GM18502 (cell line): ENCODE data around the gene CACNG4.

Experiments
- ATAC-seq: cut with Tn5 transposase; IDR thresholded peaks from one replicate; pipeline ENCODE4 v1.9.1; 2021; ENCODE audit warnings: mild to moderate bottlenecking; ENCODE audit not compliant: unreplicated experiment, poor library complexity

The CACNG4 gene

DNA sequence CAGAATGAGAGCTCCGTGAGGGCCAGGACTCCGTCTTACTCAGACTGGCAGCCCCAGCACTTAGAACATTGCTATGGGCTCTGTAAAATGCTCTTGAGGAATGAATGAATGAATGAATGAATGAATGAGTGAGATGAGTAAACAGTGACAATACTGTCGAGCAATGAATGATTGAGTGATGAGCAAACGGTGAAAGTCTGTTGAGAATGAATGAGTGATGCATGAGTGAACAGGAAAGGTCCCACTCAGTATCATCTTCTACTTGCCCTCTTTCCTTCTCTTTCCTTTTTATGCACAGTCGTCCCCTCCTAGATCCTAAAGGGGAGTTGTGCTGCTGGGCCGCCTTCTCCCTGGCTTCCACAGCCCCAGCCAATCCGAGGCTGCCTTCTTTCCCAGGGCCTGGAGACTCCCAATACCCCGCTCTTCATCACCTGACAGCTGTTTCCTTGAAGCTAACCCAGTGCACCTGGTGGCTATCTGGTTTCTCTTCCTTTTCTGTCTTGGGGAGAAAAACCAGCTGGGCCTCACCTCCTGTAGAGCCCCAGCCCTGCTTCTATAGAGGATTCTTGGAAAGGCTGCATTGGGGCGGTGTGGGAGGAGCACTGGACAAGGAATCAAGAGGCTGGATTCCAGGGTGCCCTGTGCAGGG lies 47.1 kb downstream of the CACNG4 start:
- no peak for ATAC-seq

DNA sequence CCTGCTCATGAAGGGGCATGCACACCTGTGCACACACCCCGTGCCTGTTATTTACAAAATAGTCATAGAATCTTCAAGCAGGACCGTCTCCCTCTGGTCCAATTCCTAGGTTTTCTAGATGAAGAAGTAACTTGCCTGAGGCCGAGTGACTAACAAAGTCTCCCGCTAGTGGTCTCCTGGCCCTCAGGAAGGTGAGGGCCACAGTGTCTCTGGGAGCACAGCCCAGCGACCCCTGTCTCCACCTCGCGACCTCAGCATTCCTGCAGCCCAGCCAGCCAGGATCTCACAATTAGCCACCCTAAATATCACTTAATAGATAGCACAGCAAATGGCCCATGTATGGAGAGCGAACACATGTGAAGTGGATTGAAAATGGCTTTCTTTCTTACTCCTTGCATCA lies 49.4 kb downstream of the CACNG4 start:
- no peak for ATAC-seq

DNA sequence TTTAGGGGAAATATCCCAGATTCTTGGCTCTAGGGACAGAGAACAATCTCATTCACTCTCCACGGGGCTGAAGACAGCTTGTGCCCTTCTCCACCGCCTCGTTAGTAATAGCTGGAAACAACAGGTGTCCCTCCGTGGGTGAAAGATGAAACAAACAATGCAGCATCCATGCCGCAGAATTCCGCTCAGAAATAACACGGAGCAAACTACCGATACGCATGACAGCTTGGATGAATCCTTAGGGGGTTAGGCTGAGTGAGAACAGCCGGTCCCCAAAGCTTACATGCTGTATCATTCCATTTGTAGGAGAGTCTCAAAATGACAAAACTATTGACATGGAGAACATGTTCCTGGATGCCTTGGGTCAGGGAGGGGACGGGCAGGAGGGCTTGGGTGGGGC lies 50.5 kb downstream of the CACNG4 start:
- ATAC-seq = no peak

DNA sequence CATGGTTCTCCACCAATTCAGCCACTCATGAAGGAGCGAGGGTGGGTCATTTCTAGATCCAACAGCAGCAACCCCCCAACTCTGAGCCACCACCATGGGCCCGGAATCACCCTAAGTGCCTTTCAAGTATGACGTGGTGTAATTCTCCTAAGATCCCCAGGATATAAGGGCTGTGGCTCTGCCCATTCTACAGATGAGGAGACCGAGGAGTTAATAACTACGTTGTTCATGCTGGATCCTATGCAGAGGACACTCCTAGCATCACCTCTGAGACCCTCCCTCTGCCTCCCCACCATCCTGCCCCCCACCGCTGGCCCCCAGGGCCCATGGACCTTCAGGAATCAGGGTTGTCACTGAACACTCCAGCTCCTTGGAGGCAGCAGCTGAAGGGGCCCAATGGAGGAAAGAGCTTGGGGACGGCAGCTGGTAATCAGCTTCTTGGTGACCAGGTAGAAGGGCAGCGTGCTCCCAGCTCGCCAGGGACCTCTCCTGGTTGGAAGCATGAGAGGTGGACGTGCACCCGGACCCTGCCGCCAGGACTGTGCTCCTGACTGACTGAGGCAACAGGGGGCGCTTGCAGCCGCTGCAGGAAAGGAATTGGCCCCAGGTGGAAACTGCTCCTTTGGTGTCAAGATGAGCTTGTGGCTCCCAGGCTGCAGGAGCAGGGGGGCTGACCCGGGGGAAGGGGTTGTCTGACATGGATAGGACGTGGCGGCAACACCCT lies 51.7 kb downstream of the CACNG4 start:
- no peak for ATAC-seq

DNA sequence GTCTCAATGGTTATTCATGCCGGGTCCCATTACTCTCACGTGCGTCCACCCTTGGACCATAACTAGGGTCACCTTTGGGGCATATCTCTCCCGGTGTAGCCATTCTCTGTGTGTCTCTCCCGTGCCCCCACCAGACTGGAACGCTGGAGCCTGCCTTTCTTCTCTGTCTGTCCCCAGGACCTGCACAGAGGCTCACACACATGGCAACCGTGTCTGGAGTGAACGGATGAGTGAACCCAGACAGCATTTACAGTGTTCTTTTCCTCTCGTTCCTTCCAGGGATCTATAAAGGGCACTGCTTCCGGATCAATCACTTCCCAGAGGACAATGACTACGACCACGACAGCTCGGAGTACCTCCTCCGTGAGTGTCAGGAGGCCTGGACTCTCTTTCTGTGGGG lies 53.4 kb downstream of the CACNG4 start:
- no peak for ATAC-seq

DNA sequence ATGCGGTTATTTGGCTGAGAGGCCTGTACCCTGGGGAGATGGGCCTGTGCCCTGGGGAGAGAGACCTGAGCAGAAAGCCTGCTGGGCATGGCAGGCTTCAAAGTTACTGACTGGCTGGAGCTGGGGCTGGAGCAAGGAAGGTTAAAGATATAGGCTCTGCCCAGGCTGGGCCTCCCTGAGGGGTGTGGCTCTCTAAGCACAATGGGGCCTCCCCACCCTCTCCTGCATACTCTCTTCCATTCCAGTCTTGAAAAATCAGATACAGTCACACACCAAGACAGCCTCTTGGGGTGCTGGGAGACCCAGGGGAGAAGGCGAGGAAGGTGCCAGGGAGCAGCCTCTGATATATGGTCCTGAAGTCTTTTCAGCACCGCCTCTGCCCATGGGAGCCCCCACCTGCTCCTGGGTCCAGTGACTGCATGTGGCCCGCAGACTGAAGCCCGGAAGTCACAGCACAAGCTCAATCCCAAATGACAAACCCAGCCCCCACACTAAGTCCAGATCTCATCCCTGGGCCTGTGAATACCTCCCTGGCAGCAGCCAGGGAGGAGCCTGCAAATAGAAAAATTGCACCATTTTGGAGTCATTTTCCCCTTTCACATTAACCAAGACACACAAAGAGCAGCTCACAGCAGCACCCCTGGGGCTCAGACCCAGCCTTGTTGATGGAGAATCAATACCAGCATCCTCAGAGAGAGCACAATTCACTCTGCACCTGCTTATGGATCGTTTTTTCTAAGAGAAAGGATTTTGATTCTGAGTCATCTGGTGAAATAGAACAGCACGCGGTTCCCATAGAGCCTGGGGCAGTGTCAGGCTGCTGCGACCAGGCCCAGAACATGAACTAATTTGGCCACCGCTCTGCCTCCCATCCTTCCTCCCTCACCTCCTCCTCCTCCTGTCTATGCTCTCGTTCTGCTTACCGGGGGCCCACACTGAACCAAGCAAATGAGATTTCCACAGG lies 54.2 kb downstream of the CACNG4 start:
- ATAC-seq = no peak

DNA sequence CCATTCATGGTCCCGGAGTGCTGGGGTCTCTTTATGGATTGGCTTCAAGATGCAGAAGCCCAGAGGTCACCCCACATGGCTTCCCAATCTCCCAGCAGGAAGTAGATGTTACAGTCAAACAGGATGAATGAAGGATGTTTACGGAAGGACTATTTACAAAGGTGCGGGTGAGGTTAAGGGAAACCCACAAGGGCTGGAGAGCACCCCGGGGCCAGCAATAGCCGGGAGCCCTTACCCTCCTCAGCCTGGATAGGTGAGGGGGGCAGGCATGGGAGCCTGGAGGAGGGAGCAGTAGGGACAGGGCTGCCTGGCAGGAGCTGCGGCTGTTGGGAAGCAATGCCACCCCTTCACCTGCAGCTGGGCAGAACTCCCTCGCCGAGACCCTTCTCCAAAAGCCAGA lies 55.3 kb downstream of the CACNG4 start:
- no peak for ATAC-seq

DNA sequence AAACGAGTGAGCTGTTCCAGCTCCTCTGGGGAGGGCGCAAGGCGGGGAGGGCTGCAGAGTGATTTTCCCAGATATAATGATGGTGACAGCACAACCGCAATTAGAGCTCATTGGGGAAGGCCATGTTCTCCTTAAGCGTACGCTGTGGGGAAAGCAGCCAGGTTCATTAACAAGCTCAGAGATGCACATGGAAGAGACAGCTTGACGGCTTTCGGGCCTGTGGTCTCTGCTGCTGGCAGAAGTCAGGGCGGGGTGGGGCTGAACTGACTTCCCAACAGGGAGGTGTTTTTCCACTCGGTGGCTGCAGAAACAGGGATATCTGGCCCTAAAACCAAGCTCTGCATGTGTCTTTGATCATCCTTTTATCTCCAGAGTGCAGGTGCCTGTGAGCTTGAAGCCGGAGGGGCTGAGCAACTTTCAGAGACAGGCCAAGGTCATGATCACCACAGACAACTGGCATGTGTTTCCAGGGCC lies 55.8 kb downstream of the CACNG4 start:
- no peak for ATAC-seq

DNA sequence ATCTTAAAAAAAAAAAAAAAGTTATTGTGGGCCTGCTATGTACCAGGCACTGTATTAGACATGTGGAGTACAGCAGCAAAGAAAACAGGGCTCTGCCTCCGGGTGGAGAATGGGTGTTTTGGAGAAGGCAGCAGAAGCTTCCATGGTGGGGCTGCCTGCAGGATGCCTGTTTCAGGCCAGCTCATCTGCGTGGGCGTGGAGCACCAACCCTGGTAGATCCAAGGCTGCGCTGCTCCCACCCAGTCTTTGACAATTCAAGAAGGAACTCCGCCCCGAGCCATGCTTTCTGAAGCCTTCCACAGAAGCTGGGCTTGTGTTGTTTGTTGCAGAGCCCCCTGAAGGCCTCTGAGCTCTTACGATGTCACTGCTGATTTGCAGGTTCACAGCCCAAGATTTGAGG lies 56.7 kb downstream of the CACNG4 start:
- no peak for ATAC-seq

DNA sequence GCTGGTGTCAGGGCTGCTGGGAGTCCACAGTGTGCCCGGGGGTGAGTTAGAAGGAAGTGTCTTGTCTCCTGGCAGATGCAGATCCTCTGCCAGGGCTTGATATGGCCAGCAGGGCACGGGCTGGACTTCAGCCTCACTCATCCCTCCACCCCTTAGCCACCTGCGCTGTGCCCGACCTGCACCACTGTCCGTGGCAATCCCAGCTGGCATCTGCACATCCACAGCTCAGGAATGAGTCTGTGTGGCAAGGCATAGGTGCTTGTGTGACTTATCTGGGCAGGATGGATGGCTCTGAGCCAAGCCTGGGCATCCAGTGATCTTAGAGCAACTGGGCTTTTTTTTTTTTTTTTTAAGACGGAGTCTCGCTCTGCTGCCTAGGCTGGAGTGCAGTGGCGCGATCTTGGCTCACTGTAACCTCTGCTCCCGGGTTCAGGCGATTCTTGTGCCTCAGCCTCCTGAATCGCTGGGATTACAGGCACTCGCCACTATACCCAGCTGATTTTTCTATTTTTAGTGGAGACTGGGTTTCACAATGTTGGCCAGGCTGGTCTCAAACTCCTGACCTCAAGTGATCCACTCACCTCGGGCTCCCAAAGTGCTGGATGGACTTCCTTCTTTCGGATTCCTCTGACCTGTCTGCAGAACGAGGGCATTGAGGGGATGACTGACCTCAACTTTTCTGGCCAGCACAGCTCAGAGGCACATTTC lies 57.4 kb downstream of the CACNG4 start:
- no peak for ATAC-seq

DNA sequence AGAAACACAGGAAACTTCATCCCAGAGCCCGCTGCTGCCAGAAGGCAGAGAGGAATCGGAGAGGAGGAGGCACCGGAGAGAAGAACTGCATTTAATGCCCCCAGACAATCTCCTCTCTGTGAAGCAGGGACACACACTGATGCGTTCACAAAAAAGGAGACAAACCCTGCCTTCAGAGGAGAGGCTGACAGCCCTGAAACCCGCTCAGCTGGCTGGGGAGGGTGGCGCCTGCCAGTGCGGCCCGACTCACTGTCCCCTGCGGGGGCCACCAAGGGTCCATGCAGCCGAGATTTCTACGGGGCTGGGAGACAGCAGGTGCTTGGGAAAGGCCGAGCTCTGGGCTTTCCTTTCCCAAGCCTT lies 57.9 kb downstream of the CACNG4 start:
- ATAC-seq = no peak

DNA sequence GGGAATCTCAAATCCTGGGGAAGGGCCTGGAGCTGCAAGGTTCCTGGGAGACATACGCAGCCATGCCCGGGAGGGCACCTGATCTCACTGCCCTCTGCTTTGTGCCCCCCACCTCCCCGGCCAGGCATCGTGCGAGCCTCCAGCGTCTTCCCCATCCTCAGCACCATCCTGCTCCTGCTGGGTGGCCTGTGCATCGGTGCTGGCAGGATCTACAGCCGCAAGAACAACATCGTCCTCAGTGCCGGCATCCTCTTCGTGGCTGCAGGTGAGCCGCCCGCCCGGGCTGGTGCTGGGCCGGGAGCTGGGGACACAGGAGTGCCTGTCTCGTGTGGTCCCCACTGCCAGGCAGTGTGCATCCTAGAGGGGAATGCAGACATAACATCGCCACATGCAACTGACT lies 60.2 kb downstream of the CACNG4 start:
- ATAC-seq = no peak

DNA sequence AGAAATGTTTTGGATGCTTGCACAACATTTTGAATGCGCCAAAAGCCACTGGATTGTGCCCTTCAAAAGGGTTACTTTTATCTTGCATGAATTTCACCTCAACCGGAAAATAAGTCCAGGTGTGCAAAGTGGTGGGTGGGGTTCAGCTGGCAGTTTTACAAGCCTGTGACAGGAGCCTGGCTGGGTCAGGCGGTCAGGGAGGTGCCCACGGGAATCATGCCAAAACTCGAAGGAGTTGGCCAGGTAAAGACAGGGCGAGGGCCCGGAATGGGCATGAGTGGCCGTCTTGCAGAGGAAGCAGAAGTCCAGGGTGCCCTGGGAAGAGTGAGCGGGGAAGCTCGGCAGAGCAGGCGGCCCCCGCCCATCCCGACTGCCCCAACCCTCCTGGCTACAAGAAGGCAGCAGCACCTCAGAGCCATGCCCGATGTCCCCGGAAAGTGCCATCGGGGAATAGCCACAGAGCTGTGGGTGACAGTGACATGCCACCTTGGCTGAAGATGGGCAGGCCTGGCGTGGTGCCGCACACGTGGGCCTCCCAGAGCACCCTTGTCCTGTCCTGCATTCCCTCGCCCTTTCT lies 60.8 kb downstream of the CACNG4 start:
- no peak for ATAC-seq

DNA sequence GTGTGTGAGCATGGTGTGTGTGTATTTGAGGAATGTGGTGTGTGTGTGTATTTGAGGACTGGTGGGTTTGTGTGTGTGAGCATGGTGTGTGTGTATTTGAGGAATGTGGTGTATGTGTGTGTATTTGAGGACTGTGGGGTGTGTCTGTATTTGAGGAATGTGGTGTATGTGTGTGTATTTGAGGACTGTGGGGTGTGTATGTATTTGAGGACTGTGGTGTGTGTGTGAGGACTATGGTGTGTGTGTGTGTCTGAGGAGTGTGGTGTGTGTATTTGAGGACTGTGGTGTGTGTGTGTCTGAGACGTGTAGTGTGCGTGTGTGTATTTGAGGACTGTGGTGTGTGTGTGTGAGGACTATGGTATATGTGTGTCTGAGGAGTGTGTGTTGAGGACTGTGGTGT lies 61.8 kb downstream of the CACNG4 start:
- ATAC-seq = no peak

DNA sequence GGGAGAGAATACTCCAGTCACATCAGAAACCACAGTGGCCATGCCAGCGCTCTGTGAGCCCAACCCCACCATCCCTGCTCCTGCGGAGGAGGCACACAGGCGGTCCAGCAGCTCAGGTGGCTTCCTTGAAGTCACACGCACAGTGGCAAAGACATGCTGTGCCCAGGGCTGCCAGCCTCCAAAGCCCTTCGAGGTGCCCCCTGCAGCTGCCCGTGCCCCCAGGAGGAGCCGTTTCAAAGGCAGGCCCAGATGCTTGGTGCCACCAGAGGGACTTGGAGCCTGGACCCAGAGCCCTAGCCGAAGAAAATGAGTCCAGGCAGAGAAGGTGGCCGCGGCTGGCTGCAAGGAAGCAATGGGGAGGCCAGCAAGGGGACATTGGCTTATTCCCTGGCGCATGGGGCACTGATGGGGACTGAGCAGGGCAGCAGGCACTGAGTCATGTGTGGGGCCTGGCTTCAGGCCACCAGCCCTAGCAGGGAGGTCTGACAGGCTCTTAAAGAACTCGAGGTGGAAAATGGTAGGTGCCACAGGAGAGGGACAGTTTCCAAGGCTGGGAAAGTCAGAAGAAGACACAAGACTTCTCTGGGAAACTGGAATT lies 62.6 kb downstream of the CACNG4 start:
- no peak for ATAC-seq

DNA sequence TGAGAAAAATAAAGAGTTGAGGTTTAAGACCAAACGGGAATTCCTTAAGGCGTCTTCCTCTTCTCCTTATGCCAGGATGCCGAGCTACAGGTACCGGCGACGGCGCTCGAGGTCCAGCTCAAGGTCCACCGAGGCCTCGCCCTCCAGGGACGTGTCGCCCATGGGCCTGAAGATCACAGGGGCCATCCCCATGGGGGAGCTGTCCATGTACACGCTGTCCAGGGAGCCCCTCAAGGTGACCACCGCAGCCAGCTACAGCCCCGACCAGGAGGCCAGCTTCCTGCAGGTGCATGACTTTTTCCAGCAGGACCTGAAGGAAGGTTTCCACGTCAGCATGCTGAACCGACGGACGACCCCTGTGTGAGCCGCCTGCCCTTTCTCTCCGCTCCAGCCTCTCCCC lies 66.1 kb downstream of the CACNG4 start:
- ATAC-seq = no peak

DNA sequence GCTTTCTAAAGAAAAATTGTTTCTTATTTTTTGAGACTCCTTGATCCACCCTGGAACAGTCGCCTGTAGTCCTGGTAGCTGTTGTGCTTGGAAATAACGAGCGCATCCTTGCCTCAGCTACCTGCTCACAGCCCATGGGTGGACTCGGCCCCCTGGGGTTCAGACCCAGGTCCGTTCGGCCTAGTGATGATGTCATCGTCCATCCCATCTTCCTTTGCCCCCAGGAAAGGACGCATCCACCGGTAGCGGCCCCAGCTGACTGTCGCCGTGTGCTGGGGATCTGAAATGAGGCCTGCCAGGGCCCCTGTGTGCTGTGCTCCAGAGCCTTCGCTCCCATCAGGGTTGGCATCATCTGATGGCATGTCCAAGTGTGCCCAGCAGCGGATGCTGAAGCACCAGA lies 67.9 kb downstream of the CACNG4 start:
- ATAC-seq = no peak

DNA sequence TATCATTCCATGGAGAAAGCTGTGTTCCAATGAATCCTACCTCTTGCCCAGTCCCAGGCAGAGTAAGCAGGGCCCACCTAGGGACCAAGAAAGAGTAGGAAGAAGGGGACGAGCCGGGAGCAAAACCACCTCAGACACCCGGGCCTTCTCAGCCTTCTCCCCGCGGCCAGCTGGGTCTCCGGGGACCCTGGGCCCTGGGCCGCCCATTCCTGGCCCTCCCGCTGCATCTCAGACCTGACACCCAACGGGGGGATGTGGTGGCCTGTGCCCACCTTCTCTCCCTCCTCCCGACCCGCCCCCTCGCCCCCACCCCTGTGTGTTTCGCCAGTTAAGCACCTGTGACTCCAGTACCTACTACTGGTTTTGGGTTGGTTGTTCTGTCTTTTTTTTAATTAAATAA lies 68.5 kb downstream of the CACNG4 start:
- no peak for ATAC-seq

DNA sequence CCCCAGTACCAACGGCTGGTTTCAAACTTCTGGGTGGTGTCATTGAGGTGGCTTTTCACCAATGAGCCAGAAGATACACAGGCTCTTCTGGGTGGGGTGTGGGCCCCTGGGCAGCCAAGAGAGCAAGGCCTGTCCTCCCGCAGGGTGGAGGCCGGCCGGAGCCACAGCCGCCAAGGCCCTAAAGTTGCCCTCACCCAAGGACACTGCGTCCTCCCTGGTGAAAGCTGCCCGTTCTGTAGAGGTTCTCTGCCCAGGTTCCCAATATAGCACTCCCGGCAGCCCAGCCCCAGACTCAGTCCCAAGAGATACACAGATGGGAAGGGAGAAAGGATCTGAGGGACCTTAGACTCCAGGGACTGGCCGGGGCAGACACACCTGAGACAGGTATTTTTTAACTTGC lies 69.1 kb downstream of the CACNG4 start:
- ATAC-seq = no peak
